Ovary (tissue), 9 donors: ENCODE measurements around the gene UBE2G2. TPM values are rescaled to one million over a fixed set of nuclear protein-coding genes. Genes with fewer than 3 reads are reported as not detected.

Experiments used
- DNase-seq, 5 donors: peaks; one replicate each; pipeline ENCODE4 v3.0.0-alpha.2; 2019 to 2020
- H3K27ac ChIP-seq, 2 donors: fragments of 200-600 bp; one replicate each; pipeline versions ENCODE4 v1.5.1 to v1.8.0; 2019 to 2022
- H3K27me3 ChIP-seq: fragments of 200-600 bp; one replicate; pipeline ENCODE4 v1.8.0; 2022
- H3K36me3 ChIP-seq: fragments of 200-600 bp; sonication (generic); one replicate; pipeline ENCODE4 v1.5.1; 2019
- H3K4me1 ChIP-seq: one replicate; pipeline ENCODE4 v1.8.1; 2013; ENCODE audit warnings: mild to moderate bottlenecking, moderate library complexity; ENCODE audit not compliant: insufficient read depth
- H3K4me3 ChIP-seq: fragments of 200-600 bp; sonication (generic); one replicate; pipeline ENCODE4 v1.5.1; 2017
- H3K9me3 ChIP-seq, 2 donors: fragments of 200-600 bp in 1 of 2; sonication (generic) in 1 of 2; one replicate each; pipeline versions ENCODE4 v1.5.1 to v1.8.1; 2013 to 2019; ENCODE audit warnings: mild to moderate bottlenecking in 1 of 2, moderate library complexity in 1 of 2
- CTCF ChIP-seq, 3 donors: fragments of 450-650 bp in 2 of 3; fragments of 200-600 bp in 1 of 3; IDR thresholded peaks; one replicate each; pipeline versions ENCODE4 v1.5.1 to v1.8.0; 2016 to 2022; ENCODE audit warnings: antibody characterized with exemption in 3 of 3, mild to moderate bottlenecking in 1 of 3
- EP300 ChIP-seq: sonication (generic); formaldehyde crosslinking; IDR thresholded peaks from one replicate; pipeline ENCODE4 v1.6.1; 2017; ENCODE audit warnings: antibody characterized with exemption
- POLR2A ChIP-seq: fragments of 450-650 bp; IDR thresholded peaks from one replicate; pipeline ENCODE4 v1.6.1; 2017; ENCODE audit warnings: antibody characterized with exemption, mild to moderate bottlenecking, moderate library complexity
- WGBS, 3 donors: extraction: QIAGEN DNeasy Blood & Tissue Kit in 1 of 3; methylation state at CpG; one replicate each; pipeline versions ENCODE4 v1.1.5 to v1.1.7; 2013 to 2017; 5-methylcytosine and 5-hydroxymethylcytosine counted together
- intact Hi-C, 4 donors: fragments of 100-400 bp; cut with DNase I; formaldehyde crosslinking; loops; one replicate each; pipeline versions ENCODE4 v1.11.0 to v1.15.1; 2022 to 2023
- polyA plus RNA-seq, 2 donors: library from polyadenylated mRNA; stranded (reverse); fragments of 200-250 nt in 1 of 2; fragments of 350-450 nt in 1 of 2; fragmentation: Illumina TruSeq in 1 of 2; extraction: RNeasy Lipid Tissue Mini Kit (QIAGEN cat#74804) in 1 of 2; gene quantifications; one replicate each; pipeline ENCODE4 v1.2.3, GENCODE V29; 2013 to 2014
- total RNA-seq, 7 donors: library from RNA; depleted of rRNA in 2 of 7; stranded (reverse); fragments of >200 nt in 2 of 7; fragmentation: NEBNext Ultra II Directional in 3 of 7; extraction: Animal tissue kit (Norgen Biotek cat#: 25700) in 3 of 7; gene quantifications; one replicate each; pipeline versions ENCODE4 v1.1.0 to v1.2.4, GENCODE V29; 2016 to 2023
- donor health status: DM: no; HTN: no; CAD: no; lungs with moderate emphysema.
- donor health status: DM: no; HTN: no; CAD: no.
- donor health status: Bipolar disorder and iron deficiency.
- donor health status: DM: yes; HTN: yes; CAD: no.
- donor health status: DM: no; HTN: no; CAD: no.
- donor health status: DM: yes; HTN: yes; CAD: no.

The UBE2G2 gene
- total and polyA plus RNA-seq, 9 donors: 31.3 to 84.9 (median 66.9) TPM

GRCh38 chr21:44817914-44818639 lies 16.5 kb upstream of the UBE2G2 start, which contains the start of gene SUMO3:
TSS of gene SUMO3 (minus strand) at chr21:44818062. CDS start at chr21:44817968, 94 bp downstream.
- TF ChIP-seq CTCF (IDR thresholded peaks at IDR 0.05) (peak in 2 of 3 donors; percentile 22 to 30), POLR2A (peak; percentile 98), EP300 (no peak)
- intact Hi-C loops: loop anchor here in 2 of 4 donors (2.0 to 10.0 kb wide), 3 partner anchors 55 to 117 kb away; partner anchors contain the start of gene PTTG1IP (in 1 of the 2)
- WGBS, 3 donors: 1 to 3% (median 2%) methylated on average over 49 to 108 of the region's 108 CpGs
- Histone ChIP-seq H3K4me3 (peak within 1 kb of the TSS; percentile 59), H3K27ac (peak within 1 kb of the TSS; percentile 82 to 93), H3K4me1 (peaks cover 14% of the 10 kb centered on the region), H3K36me3 (no peaks in the 10 kb centered on the region), H3K27me3 (no peaks in the 10 kb centered on the region), H3K9me3 (no peaks in the 10 kb centered on the region)
- peak; percentile 81 to 93 (median 86) for DNase-seq

- WGBS, 3 donors: 0 to 7% (median 1%) methylated on average over 3 to 43 of the region's 43 CpGs
- intact Hi-C loops: loop anchor here in 1 of 4 donors (2.0 to 10.0 kb wide), 2 partner anchors 57 to 117 kb away; no protein-coding TSS in a partner anchor
These were observed 15.9 kb upstream of the UBE2G2 start for GRCh38 chr21:44817506-44817880.

DNA sequence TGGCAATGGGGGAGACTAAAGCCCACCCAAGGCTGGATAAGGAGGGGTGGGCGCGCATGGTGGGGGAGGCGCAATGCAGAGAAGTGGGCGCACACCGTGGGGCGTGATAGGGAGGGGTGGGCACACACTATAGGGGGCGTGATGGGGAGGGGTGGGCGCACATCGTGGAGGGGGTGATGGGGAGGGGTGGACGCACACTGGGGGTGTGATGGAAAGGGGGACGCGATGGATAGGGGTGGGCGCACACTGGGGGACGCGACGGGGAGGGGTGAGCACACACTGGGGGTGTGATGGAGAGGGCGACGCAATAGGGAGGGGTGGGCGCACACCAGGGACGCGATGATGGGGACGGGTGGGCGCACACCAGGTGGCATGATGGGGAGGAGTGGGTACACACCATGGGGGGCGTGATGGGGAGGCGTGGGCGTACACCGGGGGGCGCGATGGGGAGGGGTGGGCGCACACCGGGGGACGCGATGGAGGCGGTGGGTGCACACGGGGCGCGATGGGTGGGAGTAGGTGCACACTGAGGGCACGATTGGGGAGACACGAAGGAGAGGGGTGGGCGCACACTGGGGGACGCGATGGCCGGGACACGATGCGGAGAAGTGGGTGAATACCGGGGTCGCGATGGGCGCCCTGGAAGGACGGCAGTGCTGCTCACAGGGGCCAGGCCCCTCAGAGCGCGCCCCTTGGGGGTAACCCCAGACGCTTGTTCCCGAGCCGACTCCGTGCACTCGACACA lies 15.3 kb upstream of the UBE2G2 start:
- Histone ChIP-seq H3K36me3 (no peaks in the 10 kb centered on the region), H3K9me3 (no peaks in the 10 kb centered on the region), H3K4me1 (peaks cover 14% of the 10 kb centered on the region), H3K27ac (no peak overlapping the region), H3K4me3 (peak overlapping the region; percentile 59), H3K27me3 (no peaks in the 10 kb centered on the region)
- DNase-seq: peak in 2 of 5 donors; percentile 36 to 66
- intact Hi-C loops: loop anchor here in 1 of 4 donors (2.0 to 10.0 kb wide), 2 partner anchors 58 to 118 kb away; no protein-coding TSS in a partner anchor
- no peak for TF ChIP-seq CTCF (IDR thresholded peaks at IDR 0.05)
- no peak for TF ChIP-seq EP300
- TF ChIP-seq POLR2A: no peak
- WGBS, 3 donors: 49 to 53% (median 50%) methylated on average over 54 to 57 of the region's 57 CpGs

More at GRCh38 chr21:44817506-44817880, 15.9 kb upstream of the UBE2G2 start:
- no peaks in the 10 kb centered on the region for H3K36me3 ChIP-seq
- H3K9me3 ChIP-seq: no peaks in the 10 kb centered on the region
- TF ChIP-seq CTCF (IDR thresholded peaks at IDR 0.05) (no peak), EP300 (no peak), POLR2A (no peak)
- H3K4me1 ChIP-seq: peaks cover 14% of the 10 kb centered on the region
- DNase-seq: peak; percentile 92 to 96 (median 94)
- peak overlapping the region; percentile 59 for H3K4me3 ChIP-seq
- H3K27ac ChIP-seq: peak overlapping the region in 1 of 2 donors; percentile 93
- H3K27me3 ChIP-seq: no peaks in the 10 kb centered on the region

GRCh38 chr21:44815852-44816628 lies 14.4 kb upstream of the UBE2G2 start:
- no peak for TF ChIP-seq POLR2A
- TF ChIP-seq CTCF (IDR thresholded peaks at IDR 0.05): no peak
- no peak for TF ChIP-seq EP300
- 73 to 75% (median 75%) methylated on average over 10 of the region's 10 CpGs for WGBS, 3 donors
- Histone ChIP-seq H3K27me3 (no peaks in the 10 kb centered on the region), H3K4me1 (peaks cover 14% of the 10 kb centered on the region), H3K27ac (no peak overlapping the region), H3K4me3 (no peak overlapping the region), H3K9me3 (no peaks in the 10 kb centered on the region), H3K36me3 (no peaks in the 10 kb centered on the region)
- intact Hi-C loops: loop anchor here in 1 of 4 donors (2.0 to 10.0 kb wide), 2 partner anchors 59 to 119 kb away; no protein-coding TSS in a partner anchor
- peak in 4 of 5 donors; percentile 43 to 53 (median 50) for DNase-seq
